Right cardiac atrium (tissue), 5 donors: ENCODE results near the gene MED31. TPM values are rescaled to one million over a fixed set of nuclear protein-coding genes. Genes with fewer than 3 reads are reported as not detected.
A peak's percentile ranks its signal among the peaks of the same experiment; 100 is the strongest.

Experiments
- ATAC-seq, 2 donors: fragments of 200-7000 bp; cut with Tn5 transposase; one replicate each; pipeline versions ENCODE4 v1.8.0 to v1.9.1; 2020; ENCODE audit warnings: moderate library complexity in 2 of 2, mild to moderate bottlenecking in 1 of 2
- DNase-seq, 3 donors: peaks; one replicate each; pipeline ENCODE4 v3.0.0-alpha.2; 2020
- H3K27ac ChIP-seq: one replicate; pipeline ENCODE4 v1.5.1; 2013; ENCODE audit warnings: mild to moderate bottlenecking, low read length, control low read depth, moderate library complexity
- H3K27me3 ChIP-seq: one replicate; pipeline ENCODE4 v1.6.1; 2013; ENCODE audit not compliant: control insufficient read depth, insufficient read depth
- H3K4me1 ChIP-seq: one replicate; pipeline ENCODE4 v1.6.1; 2013; ENCODE audit warnings: low read length; ENCODE audit not compliant: control insufficient read depth, insufficient read depth
- H3K4me3 ChIP-seq: one replicate; pipeline ENCODE4 v1.5.1; 2013; ENCODE audit warnings: low read length, control low read depth
- H3K9me3 ChIP-seq: one replicate; pipeline ENCODE4 v1.6.1; 2013; ENCODE audit warnings: low read length; ENCODE audit not compliant: control insufficient read depth
- WGBS: extraction: QIAGEN DNeasy Blood & Tissue Kit; methylation state at CpG from one replicate; pipeline ENCODE4 v1.1.7; 2013; 5-methylcytosine and 5-hydroxymethylcytosine counted together
- intact Hi-C, 4 donors: fragments of 100-400 bp; cut with DNase I; formaldehyde crosslinking; loops; one replicate each; pipeline versions ENCODE4 v1.11.0 to v1.14.0; 2022 to 2023
- polyA plus RNA-seq: library from polyadenylated mRNA; stranded (reverse); fragments of 200-250 nt; gene quantifications from one replicate; pipeline ENCODE4 v1.2.3, GENCODE V29; 2013
- total RNA-seq, 4 donors: library from RNA; stranded (reverse); fragmentation: NEBNext Ultra II Directional; extraction: Animal tissue kit (Norgen Biotek cat#: 25700); gene quantifications; one replicate each; pipeline ENCODE4 v1.2.1, GENCODE V29; 2021
- donor health status: healthy with polysubstance abuse.
- donor health status: DM: no; HTN: yes; CAD: no.
- donor health status: DM: no; HTN: no; CAD: no.
- donor health status: DM: no; HTN: yes; CAD: no; lungs with severe emphysema.
- donor health status: DM: yes; HTN: yes; CAD: no.

The MED31 gene
- total and polyA plus RNA-seq, 5 donors = 14.0 to 24.1 (median 16.5) TPM

DNA sequence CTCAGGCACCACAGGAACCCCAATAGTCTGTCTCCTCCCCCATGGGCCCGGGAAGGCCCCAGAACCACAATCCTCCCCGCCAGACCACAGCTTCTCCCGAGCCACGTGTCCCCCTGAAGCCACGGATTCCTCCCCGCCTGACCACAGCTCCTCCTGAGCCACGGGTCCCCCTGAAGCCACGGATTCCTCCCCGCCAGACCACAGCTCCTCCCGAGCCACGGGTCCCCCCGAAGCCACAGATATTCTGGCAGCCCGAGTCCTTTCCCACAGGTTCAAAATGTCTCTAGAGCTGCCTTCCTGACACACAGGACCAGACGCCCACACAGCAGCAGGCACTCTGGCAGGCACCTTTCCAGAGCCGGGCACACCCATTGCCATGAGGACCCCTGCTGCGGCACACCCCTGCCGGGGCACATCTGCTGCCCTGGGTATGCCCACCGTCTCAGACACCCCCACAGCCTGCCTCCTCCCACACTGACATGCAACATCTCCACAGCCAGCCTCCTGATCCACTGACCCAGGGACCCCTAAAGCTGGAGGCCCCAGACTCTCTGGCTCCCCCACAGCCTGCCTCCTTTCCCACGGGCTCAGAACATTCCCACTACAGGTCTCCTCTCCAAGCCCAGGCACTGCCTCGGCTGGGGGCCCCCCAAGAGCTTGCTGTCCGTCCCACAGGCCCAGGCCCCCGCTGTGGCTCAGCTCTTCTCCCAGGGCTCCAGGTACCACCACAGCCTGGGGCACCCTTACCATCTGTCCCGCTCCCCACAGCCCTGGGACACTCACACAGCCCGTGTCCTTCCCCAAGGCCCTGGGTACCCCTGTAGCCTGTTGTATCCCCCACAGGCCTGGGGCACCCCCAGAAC is 13.1 kb downstream of the MED31 start:
- Histone ChIP-seq H3K27me3 (no peaks in the 10 kb centered on the region), H3K9me3 (no peaks in the 10 kb centered on the region), H3K4me1 (no peaks in the 10 kb centered on the region), H3K4me3 (no peak overlapping the region), H3K27ac (no peak overlapping the region)
- WGBS = 76% methylated on average over 24 of the region's 24 CpGs
- ATAC-seq (no peak), DNase-seq (peak in 1 of 3 donors; percentile 54)
- intact Hi-C loops = no loop called here

DNA sequence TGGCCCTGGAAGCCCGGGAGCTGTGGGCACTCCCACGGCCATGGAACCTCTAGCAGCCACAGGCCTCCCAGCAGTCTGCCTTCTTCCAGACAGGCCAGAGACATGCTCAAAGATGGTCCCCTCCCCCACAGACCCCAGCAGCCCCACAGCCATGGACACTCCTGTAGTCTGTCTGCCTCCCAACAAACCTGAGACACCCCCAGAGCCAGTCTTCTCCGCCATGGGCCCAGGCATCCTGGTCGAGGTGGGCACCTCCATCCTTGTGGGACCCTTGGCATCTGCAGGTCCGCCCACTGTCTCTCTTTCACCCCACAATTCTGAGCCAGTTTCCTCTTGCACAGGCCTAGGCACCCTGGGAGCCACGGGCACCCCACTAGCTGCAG is 14.0 kb downstream of the MED31 start:
- H3K9me3 ChIP-seq = no peaks in the 10 kb centered on the region
- no peak overlapping the region for H3K27ac ChIP-seq
- no peak for ATAC-seq
- H3K4me3 ChIP-seq = no peak overlapping the region
- WGBS = 91% methylated on average over 6 of the region's 6 CpGs
- no peaks in the 10 kb centered on the region for H3K4me1 ChIP-seq
- intact Hi-C loops = no loop called here
- no peaks in the 10 kb centered on the region for H3K27me3 ChIP-seq
- peak in 1 of 3 donors; percentile 35 for DNase-seq

DNA sequence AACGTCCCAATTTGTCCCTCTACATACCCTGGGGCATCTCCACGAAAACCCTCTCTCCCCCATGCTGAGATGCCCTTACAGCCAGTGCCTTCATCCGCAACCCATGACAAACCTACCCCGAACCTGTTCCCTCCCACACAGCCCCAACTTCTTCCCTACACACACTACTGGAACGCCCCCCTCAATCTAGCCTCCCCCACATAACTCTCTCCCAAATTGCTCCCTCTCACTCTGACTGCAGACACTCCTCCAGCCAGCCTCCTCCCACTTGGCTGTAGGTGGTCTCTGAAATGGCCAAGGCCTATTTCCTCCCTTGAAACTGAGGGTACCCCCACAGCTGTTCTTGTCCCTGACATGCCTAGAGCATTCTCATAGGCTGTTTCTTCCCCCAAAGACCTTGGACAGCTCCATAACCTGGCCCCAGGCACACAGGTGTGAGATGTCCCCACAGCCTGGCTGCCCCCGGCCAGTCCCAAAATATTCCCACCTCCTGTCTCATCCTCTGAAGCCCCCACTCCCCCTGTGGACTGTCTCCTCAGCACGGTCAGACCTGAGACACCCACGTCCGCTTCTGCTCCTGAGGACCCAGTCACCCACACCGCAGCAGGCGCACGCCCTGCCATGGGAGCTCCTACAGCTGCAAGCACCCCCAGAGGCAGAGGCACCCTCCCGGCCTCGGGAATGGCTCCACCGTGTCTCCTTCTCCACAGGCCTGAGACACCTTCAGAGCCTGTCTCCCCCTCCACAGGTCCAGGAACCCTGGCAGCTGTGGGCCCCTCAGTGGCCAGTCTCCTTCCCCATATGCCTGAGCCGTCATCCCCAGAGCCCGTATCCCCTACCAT is 14.6 kb downstream of the MED31 start:
- WGBS = 89% methylated on average over 17 of the region's 17 CpGs
- no peaks in the 10 kb centered on the region for H3K27me3 ChIP-seq
- no peaks in the 10 kb centered on the region for H3K4me1 ChIP-seq
- H3K9me3 ChIP-seq = no peaks in the 10 kb centered on the region
- ATAC-seq = no peak
- H3K4me3 ChIP-seq = no peak overlapping the region
- no peak for DNase-seq
- intact Hi-C loops = no loop called here
- no peak overlapping the region for H3K27ac ChIP-seq

DNA sequence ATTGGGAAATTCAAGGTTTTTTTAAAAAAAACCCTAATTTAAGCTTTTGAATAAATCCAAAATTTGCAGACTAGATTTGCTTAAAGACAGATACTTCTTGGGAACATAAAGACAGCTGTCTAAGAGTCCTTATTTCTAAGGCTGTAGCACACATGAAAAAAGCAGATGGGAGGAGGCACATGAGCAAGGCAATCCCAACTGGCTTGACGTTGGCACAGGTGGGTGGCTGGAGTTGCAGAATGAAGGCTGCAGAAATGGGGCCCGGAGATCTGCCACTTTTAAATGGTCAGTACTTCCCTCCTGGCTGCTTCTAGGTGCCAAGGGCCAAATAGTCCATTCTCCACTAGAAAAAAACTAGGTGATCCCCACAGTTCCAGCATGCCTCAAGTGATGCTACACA is 15.3 kb downstream of the MED31 start:
- no peak for DNase-seq
- H3K4me1 ChIP-seq = no peaks in the 10 kb centered on the region
- H3K27ac ChIP-seq = no peak overlapping the region
- ATAC-seq = no peak
- intact Hi-C loops = no loop called here
- no peaks in the 10 kb centered on the region for H3K27me3 ChIP-seq
- H3K9me3 ChIP-seq = no peaks in the 10 kb centered on the region
- H3K4me3 ChIP-seq = no peak overlapping the region
- 76% methylated on average over 2 of the region's 2 CpGs for WGBS

DNA sequence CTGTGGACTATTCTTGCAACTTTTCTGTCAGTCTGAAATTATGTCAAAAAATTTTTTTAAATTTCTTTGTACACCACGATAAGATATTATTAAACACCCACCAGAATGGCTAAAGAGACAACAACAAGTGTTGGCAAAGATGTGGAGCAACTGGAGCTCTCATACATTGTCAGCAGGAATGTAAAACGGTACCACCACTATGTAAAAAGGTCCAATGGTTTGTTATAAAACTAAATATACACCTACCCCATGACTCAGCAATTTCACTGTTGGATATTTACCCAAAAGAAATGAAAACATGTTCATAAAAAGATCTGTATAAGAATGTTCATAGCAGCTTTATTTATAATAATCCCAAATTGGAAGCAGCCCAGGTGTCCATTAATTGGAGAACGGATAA is 18.1 kb downstream of the MED31 start:
- Histone ChIP-seq H3K27ac (no peak overlapping the region), H3K9me3 (no peaks in the 10 kb centered on the region), H3K4me3 (no peak overlapping the region), H3K4me1 (no peaks in the 10 kb centered on the region), H3K27me3 (no peaks in the 10 kb centered on the region)
- intact Hi-C loops = no loop called here
- ATAC-seq = no peak
- 97% methylated on average over 3 of the region's 3 CpGs for WGBS
- no peak for DNase-seq

DNA sequence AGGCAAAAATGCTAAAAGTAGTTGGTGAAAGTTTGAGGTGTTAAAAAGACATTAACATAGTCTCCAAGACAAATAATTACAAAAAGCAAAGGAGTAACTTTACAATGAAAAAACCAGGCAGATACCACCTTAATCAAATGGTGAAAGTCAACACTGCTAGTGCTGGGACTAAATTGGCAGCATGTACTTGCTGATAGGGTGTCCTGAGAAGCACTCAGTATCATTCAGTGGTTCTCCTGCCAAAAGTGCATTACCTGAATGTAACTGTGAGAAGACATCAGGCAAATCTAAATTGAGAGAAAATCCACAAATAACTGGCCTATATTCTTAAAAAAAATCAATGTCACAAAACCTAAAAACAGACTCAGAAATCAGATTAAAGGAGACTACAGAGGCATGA is 18.9 kb downstream of the MED31 start:
- Histone ChIP-seq H3K9me3 (no peaks in the 10 kb centered on the region), H3K27me3 (no peaks in the 10 kb centered on the region), H3K4me1 (no peaks in the 10 kb centered on the region), H3K27ac (no peak overlapping the region), H3K4me3 (no peak overlapping the region)
- intact Hi-C loops = no loop called here
- DNase-seq (no peak), ATAC-seq (no peak)

DNA sequence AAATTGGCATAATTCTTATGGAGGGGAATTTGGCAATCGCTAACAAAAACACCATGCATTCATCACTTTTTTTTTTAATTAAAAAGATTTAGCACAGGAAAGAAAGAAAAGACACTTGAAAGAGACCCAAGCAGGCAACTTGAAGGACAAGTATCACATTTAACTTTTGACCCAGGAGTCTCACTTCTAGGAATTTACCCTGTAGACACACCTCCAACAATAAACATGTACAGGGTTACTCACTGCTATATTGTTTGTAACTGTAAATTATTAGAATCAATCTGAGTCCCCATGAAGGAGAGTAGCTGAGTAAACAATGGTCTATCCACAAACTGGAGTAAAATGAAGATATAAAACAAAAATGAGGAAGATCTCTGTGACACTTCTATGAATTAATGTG is 21.0 kb downstream of the MED31 start:
- intact Hi-C loops = no loop called here
- H3K4me3 ChIP-seq = no peak overlapping the region
- H3K27me3 ChIP-seq = no peaks in the 10 kb centered on the region
- no peak for DNase-seq
- 96% methylated on average over 1 of the region's 1 CpG for WGBS
- no peaks in the 10 kb centered on the region for H3K9me3 ChIP-seq
- no peak for ATAC-seq
- H3K4me1 ChIP-seq = no peaks in the 10 kb centered on the region
- H3K27ac ChIP-seq = no peak overlapping the region

DNA sequence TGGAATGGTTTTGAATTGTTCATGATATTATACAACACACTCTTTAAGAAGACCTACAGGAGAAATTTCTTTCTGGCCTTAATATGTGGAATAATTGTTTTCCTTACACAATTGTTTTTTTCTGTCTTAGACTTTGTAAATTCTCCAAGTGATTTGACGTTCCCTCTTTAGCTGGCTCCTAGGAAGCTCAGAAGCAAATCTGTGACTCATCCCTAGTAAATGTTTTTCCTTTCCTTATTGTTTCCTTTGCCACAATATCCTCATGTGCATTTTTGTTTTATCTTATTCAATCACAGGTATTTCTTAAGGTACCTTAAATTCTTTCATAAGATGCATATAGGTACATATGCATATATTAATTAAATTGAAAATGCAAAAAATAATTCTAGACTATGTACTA is 24.4 kb downstream of the MED31 start:
- ATAC-seq = no peak
- no peaks in the 10 kb centered on the region for H3K4me1 ChIP-seq
- 56% methylated on average over 1 of the region's 1 CpG for WGBS

DNA sequence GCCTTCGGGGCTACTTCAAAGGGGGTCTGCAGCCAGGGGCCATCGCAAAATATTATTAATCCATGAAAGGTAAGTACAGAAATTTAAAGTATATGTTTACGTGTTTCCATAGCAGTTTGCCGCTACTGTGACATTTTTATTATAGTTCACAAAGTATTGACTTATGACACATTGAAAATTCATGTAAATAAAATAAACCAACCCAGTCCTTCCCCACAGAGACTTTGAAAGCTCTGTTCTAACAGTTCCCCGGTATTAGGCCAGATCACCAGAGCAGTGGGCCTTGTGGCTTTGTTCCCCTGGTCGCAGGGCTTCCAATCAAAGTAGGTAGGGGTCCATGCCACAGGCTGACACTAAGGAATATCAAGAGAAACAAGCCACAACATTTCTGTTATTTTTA is 24.8 kb downstream of the MED31 start:
- Histone ChIP-seq H3K9me3 (no peaks in the 10 kb centered on the region), H3K4me1 (no peaks in the 10 kb centered on the region), H3K27ac (no peak overlapping the region), H3K27me3 (no peaks in the 10 kb centered on the region), H3K4me3 (no peak overlapping the region)
- WGBS = 87% methylated on average over 6 of the region's 6 CpGs
- intact Hi-C loops = no loop called here
- ATAC-seq (no peak), DNase-seq (no peak)

More for the DNA sequence above, 24.4 kb downstream of the MED31 start:
- Histone ChIP-seq H3K4me3 (no peak overlapping the region), H3K27ac (no peak overlapping the region), H3K9me3 (no peaks in the 10 kb centered on the region), H3K27me3 (no peaks in the 10 kb centered on the region)
- no peak for DNase-seq
- intact Hi-C loops = no loop called here

DNA sequence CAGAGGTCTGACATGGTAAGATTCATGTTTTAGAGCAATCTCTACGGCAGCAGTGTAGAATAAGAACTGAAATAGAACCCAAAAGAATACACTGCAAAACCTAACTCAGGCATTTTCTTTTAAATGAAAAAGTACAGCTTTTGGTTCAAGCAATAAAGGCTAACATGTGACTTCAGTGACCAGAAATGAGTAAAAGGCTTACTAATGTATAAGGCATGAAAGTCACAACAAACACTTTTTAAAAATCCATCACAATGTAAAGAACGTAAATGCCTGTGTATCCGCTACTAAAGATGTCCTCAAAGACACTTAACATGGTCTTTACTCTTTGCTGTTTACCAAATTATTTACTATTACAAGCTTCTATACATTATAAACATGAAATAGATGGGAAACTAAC is 27.5 kb downstream of the MED31 start:
- Histone ChIP-seq H3K4me1 (no peaks in the 10 kb centered on the region), H3K27me3 (no peaks in the 10 kb centered on the region), H3K4me3 (no peak overlapping the region), H3K9me3 (no peaks in the 10 kb centered on the region), H3K27ac (no peak overlapping the region)
- ATAC-seq = no peak
- intact Hi-C loops = no loop called here
- no peak for DNase-seq
- WGBS = 95% methylated on average over 3 of the region's 3 CpGs

DNA sequence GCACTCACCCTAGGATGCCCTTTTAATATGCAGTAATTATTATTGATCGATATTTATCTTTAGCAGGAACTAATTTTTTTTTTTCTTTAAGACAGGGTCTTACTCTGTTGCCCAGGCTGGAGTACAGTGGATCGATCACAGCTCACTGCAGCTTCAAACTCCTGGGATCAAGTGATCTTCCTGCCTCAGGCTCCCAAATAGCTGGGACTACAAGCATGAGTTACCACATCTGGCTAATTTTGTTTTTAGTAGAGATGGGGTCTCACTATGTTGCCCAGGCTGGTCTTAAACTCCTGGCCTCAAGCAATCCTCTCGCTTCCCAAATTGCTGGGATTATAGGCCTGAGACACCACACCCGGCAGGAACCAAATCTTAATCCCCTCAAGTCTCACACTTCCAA is 40.2 kb downstream of the MED31 start:
- intact Hi-C loops = no loop called here
- Histone ChIP-seq H3K9me3 (no peaks in the 10 kb centered on the region), H3K27ac (no peak overlapping the region), H3K4me3 (no peak overlapping the region), H3K27me3 (no peaks in the 10 kb centered on the region), H3K4me1 (no peaks in the 10 kb centered on the region)
- DNase-seq = no peak
- ATAC-seq = no peak
- WGBS = 97% methylated on average over 4 of the region's 4 CpGs
